T-cell (primary cell): Measurements from ENCODE around the gene PIK3CD. TPM values are rescaled to one million over a fixed set of nuclear protein-coding genes. Genes with fewer than 3 reads are reported as not detected.

Experiments used
- ATAC-seq, 4 experiments: fragments of 200-7000 bp in 3 of 4; fragments of 150-1000 bp in 1 of 4; cut with Tn5 transposase; replicated peaks in 1 of 4; 1 replicate in 3 of 4; 2 replicates in 1 of 4; pipeline ENCODE4 v1.10.0; 2021; ENCODE audit warnings: moderate library complexity in 3 of 4, mild to moderate bottlenecking in 2 of 4, moderate number of reproducible peaks in 1 of 4
- CTCF ChIA-PET, 2 donors: fragments of 300-600 bp; sonication (Branson Sonifier 250); formaldehyde crosslinking; loops; one replicate each; lab custom pipeline; 2022; ENCODE audit warnings: antibody characterized with exemption in 2 of 2; lab: Charles Lee
- POLR2A ChIA-PET, 2 donors: fragments of 300-600 bp; sonication (Branson Sonifier 250); formaldehyde crosslinking; loops; one replicate each; lab custom pipeline; 2022; ENCODE audit warnings: antibody characterized with exemption in 2 of 2; lab: Charles Lee
- DNase-seq, 35 experiments: peaks; one replicate each; pipeline versions ENCODE4 v3.0.0 to v3.0.0-alpha.2; 2013 to 2023
- H3K27ac ChIP-seq: one replicate; pipeline ENCODE4 v1.5.1; 2013; ENCODE audit warnings: low read length
- H3K27me3 ChIP-seq, 2 experiments: replicated peaks in 1 of 2; 1 replicate in 1 of 2; 2 replicates in 1 of 2; pipeline versions ENCODE4 v1.6.1 to v1.7.0; 2013; ENCODE audit warnings: low read length in 1 of 2, mixed read lengths in 1 of 2; ENCODE audit not compliant: control insufficient read depth in 2 of 2, insufficient read depth in 2 of 2; ENCODE audit errors: extremely low read depth in 1 of 2
- H3K36me3 ChIP-seq, 2 donors: 1 replicate in 1 of 2; 2 replicates in 1 of 2; pipeline versions ENCODE4 v1.6.1 to v1.7.0; 2013; ENCODE audit warnings: low read length in 1 of 2; ENCODE audit not compliant: control insufficient read depth in 2 of 2, insufficient read depth in 1 of 2; ENCODE audit errors: extremely low read depth in 1 of 2
- H3K4me1 ChIP-seq, 2 experiments: 1 replicate in 1 of 2; 2 replicates in 1 of 2; pipeline versions ENCODE4 v1.6.1 to v1.7.0; 2013; ENCODE audit warnings: low read length in 2 of 2, mixed read lengths in 1 of 2; ENCODE audit not compliant: insufficient read depth in 2 of 2, control insufficient read depth in 1 of 2; ENCODE audit errors: extremely low read depth in 1 of 2
- H3K4me3 ChIP-seq, 2 donors: 1 replicate in 1 of 2; 2 replicates in 1 of 2; pipeline versions ENCODE4 v1.5.1 to v1.7.0; 2013; ENCODE audit warnings: mild to moderate bottlenecking in 2 of 2, low read length in 1 of 2, moderate library complexity in 1 of 2; ENCODE audit not compliant: control insufficient read depth in 1 of 2; ENCODE audit errors: extremely low read depth in 1 of 2
- H3K9me3 ChIP-seq: 2 replicates; pipeline ENCODE4 v1.7.0; 2013
- H3K27ac Mint-ChIP-seq, 2 donors: one replicate each; pipeline ENCODE4 v1.8.0; 2020 to 2021; ENCODE audit warnings: mild to moderate bottlenecking in 2 of 2, mixed read lengths in 2 of 2
- H3K27me3 Mint-ChIP-seq, 2 donors: one replicate each; pipeline ENCODE4 v1.8.0; 2021 to 2022; ENCODE audit warnings: mixed read lengths in 2 of 2
- H3K36me3 Mint-ChIP-seq: one replicate; pipeline ENCODE4 v1.8.0; 2021; ENCODE audit warnings: mixed read lengths
- H3K4me1 Mint-ChIP-seq, 3 donors: one replicate each; pipeline ENCODE4 v1.8.0; 2020 to 2022; ENCODE audit warnings: mixed read lengths in 3 of 3, mild to moderate bottlenecking in 1 of 3
- H3K4me3 Mint-ChIP-seq, 3 donors: one replicate each; pipeline ENCODE4 v1.8.0; 2020 to 2022; ENCODE audit warnings: mild to moderate bottlenecking in 3 of 3, mixed read lengths in 3 of 3, moderate library complexity in 3 of 3
- H3K9me3 Mint-ChIP-seq, 3 donors: one replicate each; pipeline ENCODE4 v1.8.0; 2020 to 2022; ENCODE audit warnings: mixed read lengths in 3 of 3
- WGBS: methylation state at CpG from one replicate; pipeline ENCODE4 v1.1.5; 2013; ENCODE audit warnings: missing lambda C conversion rate; ENCODE audit not compliant: insufficient coverage; 5-methylcytosine and 5-hydroxymethylcytosine counted together
- total RNA-seq, 35 experiments: library from RNA in 6 of 35; stranded (reverse) in 6 of 35; fragments of 120-200 nt in 1 of 35; gene quantifications; one replicate each; pipeline versions ENCODE4 v1.2.1 to v1.2.4 and lab custom pipeline; 2013 to 2026

The PIK3CD gene
- total RNA-seq, 5 donors from 2014 or later (not counting 1 experiment from before 2014, with no cell fraction given): 246 to 313 (median 280) TPM

DNA sequence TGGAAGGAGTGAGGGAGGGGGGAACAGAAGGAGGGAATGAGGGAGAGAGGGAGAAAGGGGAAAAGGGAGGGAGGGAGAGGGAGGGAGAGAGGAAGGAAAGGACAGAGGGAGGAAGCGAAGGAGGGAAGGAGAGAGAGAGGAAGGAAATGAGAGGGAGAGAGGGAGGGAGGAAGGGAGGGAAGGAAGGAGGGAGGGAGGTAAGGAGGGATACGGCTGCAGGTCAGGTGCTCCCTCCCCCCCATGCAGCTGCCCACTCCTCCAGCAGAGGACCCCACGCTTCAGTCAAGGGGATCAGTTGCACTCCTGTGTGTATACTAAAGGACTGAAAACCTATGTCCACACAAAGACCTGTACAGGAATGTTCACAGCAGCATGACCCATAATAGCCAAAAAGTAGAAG is 117.5 kb downstream of the PIK3CD start:
- ChIA-PET POLR2A (no interaction called here), CTCF (no interaction called here)
- DNase-seq (no peak), ATAC-seq (no peak)
- Mint-ChIP-seq H3K9me3 (no peaks in the 10 kb centered on the region), H3K4me1 (peaks cover 19 to 22% (median 20%) of the 10 kb centered on the region in 3 donors), H3K27ac (no peak overlapping the region), H3K36me3 (peaks cover 14% of the 10 kb centered on the region), H3K4me3 (no peak overlapping the region), H3K27me3 (no peaks in the 10 kb centered on the region)
- no peak overlapping the region for H3K4me3 ChIP-seq
- no peaks in the 10 kb centered on the region for H3K9me3 ChIP-seq
- 100% methylated on average over 1 of the region's 3 CpGs for WGBS
- H3K36me3 ChIP-seq: peaks cover 0 to 16% of the 10 kb centered on the region in 2 donors
- H3K27me3 ChIP-seq: no peaks in the 10 kb centered on the region
- no peak overlapping the region for H3K27ac ChIP-seq
- H3K4me1 ChIP-seq: peaks cover 0 to 3% of the 10 kb centered on the region in 2 experiments

DNA sequence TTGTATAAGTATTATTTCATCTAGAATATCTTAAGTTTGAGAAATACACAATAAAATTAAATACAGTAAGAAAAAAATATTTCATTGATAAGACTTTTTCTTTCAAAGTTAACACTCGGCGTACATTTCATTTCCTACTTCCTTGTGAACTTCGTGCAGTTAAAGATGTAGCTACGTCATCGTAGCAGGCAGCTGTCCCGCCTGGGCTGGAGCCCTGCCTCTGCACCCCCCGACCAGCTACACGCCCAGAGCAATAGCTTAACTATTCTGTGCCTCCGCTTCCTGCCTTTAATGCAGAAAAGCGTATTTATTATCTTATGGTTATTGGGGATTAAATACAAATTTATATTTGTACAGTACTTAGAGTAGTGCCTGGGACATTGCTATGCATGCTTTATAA is 118.8 kb downstream of the PIK3CD start:
- no peaks in the 10 kb centered on the region for H3K9me3 ChIP-seq
- H3K27ac Mint-ChIP-seq: no peak overlapping the region
- no peak overlapping the region for H3K27ac ChIP-seq
- no peaks in the 10 kb centered on the region for H3K27me3 ChIP-seq
- DNase-seq (peak in 5 of 35 experiments; percentile 8 to 30 (median 12)), ATAC-seq (peak in 1 of 4 experiments; percentile 59)
- CTCF ChIA-PET: interaction anchor here in 1 of 2 donors (0.9 kb wide), 1 partner anchor 14 kb away, joined by 3 read pairs; no protein-coding TSS in a partner anchor
- peaks cover 0 to 2% of the 10 kb centered on the region in 2 experiments for H3K4me1 ChIP-seq
- H3K4me3 Mint-ChIP-seq: no peak overlapping the region
- H3K4me1 Mint-ChIP-seq: peaks cover 14 to 23% (median 23%) of the 10 kb centered on the region in 3 donors
- H3K27me3 Mint-ChIP-seq: no peaks in the 10 kb centered on the region
- H3K4me3 ChIP-seq: no peak overlapping the region
- 100% methylated on average over 1 of the region's 10 CpGs for WGBS
- H3K36me3 ChIP-seq: peaks cover 0 to 16% of the 10 kb centered on the region in 2 donors
- POLR2A ChIA-PET: no interaction called here
- H3K9me3 Mint-ChIP-seq: no peaks in the 10 kb centered on the region
- H3K36me3 Mint-ChIP-seq: peaks cover 14% of the 10 kb centered on the region

DNA sequence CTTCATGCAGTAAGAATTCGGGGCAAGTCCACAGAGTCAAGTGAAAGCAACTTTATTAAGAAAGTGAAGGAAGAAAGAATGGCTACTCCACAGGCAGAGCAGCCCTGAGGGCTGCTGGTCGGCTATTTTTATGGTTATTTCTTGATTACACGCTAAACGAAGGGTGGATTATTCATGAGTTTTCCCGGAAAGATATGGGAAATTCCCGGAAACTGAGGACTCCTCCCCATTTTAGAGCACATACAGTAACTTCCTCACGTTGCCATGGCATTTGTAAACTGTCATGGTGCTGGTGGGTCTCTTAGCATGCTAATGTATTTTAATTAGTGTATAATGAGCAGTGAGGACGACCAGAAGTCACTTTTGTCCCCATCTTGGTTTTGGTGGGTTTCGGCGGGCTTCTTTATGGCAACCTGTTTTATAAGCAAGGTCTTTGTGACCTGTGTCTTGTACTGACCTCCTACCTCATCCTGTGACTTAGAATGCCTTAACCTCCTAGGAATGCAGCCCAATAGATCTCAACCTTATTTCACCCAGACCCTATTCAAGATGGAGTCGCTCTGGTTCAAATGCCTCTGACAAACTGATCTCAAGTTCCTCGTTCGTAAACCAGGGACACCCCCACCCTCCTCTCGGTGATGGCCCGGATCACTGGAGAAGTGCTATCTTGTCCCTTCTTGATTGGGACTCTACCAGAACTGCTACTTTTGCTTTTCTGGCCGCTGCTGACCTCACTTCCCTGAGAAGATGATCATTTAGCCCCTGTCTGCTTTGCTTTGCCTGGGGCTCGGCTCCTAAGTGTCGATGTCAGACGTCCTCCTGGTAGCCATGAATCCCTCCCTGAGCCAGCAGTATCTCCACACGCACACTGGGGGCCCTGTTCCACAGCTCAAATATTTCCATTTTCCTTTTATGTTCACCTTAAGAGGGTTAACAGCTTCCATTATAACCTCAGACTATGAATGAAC is 123.5 kb downstream of the PIK3CD start:
- no peak overlapping the region for H3K4me3 ChIP-seq
- DNase-seq (no peak), ATAC-seq (no peak)
- no peak overlapping the region for H3K4me3 Mint-ChIP-seq
- POLR2A ChIA-PET: no interaction called here
- H3K9me3 Mint-ChIP-seq: no peaks in the 10 kb centered on the region
- 94% methylated on average over 10 of the region's 20 CpGs for WGBS
- H3K9me3 ChIP-seq: no peaks in the 10 kb centered on the region
- no peaks in the 10 kb centered on the region for H3K27me3 Mint-ChIP-seq
- H3K4me1 ChIP-seq: peaks cover 0 to 2% of the 10 kb centered on the region in 2 experiments
- H3K27ac Mint-ChIP-seq: no peak overlapping the region
- peaks cover 24 to 28% (median 26%) of the 10 kb centered on the region in 3 donors for H3K4me1 Mint-ChIP-seq
- peaks cover 10% of the 10 kb centered on the region for H3K36me3 Mint-ChIP-seq
- CTCF ChIA-PET: no interaction called here
- H3K27me3 ChIP-seq: no peaks in the 10 kb centered on the region
- no peak overlapping the region for H3K27ac ChIP-seq
- H3K36me3 ChIP-seq: peaks cover 0 to 16% of the 10 kb centered on the region in 2 donors

DNA sequence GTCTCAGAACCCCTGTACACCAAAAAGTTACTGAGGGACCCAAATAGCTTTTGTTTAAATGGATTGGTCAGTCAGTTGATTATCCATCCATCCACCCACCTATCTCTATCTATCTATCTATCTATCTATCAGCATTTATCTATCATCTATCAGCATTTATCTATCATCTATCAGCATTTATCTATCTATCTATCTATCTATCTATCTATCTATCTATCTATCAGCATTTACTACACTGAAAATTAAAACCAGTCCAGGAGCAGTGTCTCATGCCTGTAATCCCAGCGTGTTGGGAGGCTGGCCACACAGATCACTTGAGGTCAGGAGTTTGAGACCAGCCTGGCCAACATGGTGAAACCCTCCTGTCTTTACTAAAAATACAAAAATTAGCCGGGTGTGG is 125.2 kb downstream of the PIK3CD start:
- DNase-seq (no peak), ATAC-seq (no peak)
- no peak overlapping the region for H3K27ac Mint-ChIP-seq
- no peaks in the 10 kb centered on the region for H3K9me3 Mint-ChIP-seq
- H3K4me1 ChIP-seq: peaks cover 0 to 2% of the 10 kb centered on the region in 2 experiments
- peaks cover 0 to 13% of the 10 kb centered on the region in 2 donors for H3K36me3 ChIP-seq
- H3K4me3 ChIP-seq: no peak overlapping the region
- no peaks in the 10 kb centered on the region for H3K27me3 Mint-ChIP-seq
- no peak overlapping the region for H3K27ac ChIP-seq
- H3K9me3 ChIP-seq: no peaks in the 10 kb centered on the region
- 86% methylated on average over 1 of the region's 2 CpGs for WGBS
- H3K36me3 Mint-ChIP-seq: peaks cover 10% of the 10 kb centered on the region
- H3K27me3 ChIP-seq: no peaks in the 10 kb centered on the region
- ChIA-PET POLR2A (no interaction called here), CTCF (no interaction called here)
- no peak overlapping the region for H3K4me3 Mint-ChIP-seq
- H3K4me1 Mint-ChIP-seq: peaks cover 24 to 28% (median 28%) of the 10 kb centered on the region in 3 donors

Other genes starting within 250 kb of the PIK3CD start
- gene SLC25A33, start 112.3 kb upstream of the PIK3CD start, total RNA-seq: 1 to 10 TPM; 2.8 to 6.2 (median 4.4) TPM
- gene TMEM201, start 62.8 kb upstream of the PIK3CD start, total RNA-seq: 10 to 100 TPM; 11.4 to 14.6 (median 12.5) TPM
- 100 to 1,000 TPM in 2 of 5 donors, 10 to 100 TPM in 3; 84.6 to 105 (median 91.2) TPM for gene CLSTN1, start 172.2 kb downstream of the PIK3CD start, total RNA-seq